Type B pancreatic cell (in vitro differentiated cells): ENCODE results near the gene KRTAP1-4. TPM values are rescaled to one million over a fixed set of nuclear protein-coding genes. Genes with fewer than 3 reads are reported as not detected.

Experiments
- DNase-seq: peaks from one replicate; pipeline ENCODE4 v3.0.0; 2021; ENCODE audit warnings: mixed read lengths; ENCODE audit not compliant: unreplicated experiment; ENCODE audit errors: extremely low spot score
- H3K27ac Mint-ChIP-seq: 2 replicates; pipeline ENCODE4 v1.8.0; 2021; ENCODE audit warnings: mild to moderate bottlenecking, mixed read lengths
- H3K27me3 Mint-ChIP-seq: 2 replicates; pipeline ENCODE4 v1.8.0; 2021; ENCODE audit warnings: mixed read lengths
- H3K36me3 Mint-ChIP-seq: 2 replicates; pipeline ENCODE4 v1.8.0; 2021; ENCODE audit warnings: mixed read lengths
- H3K4me1 Mint-ChIP-seq: one replicate; pipeline ENCODE4 v1.8.0; 2021; ENCODE audit warnings: mixed read lengths; ENCODE audit not compliant: unreplicated experiment
- H3K4me3 Mint-ChIP-seq: 2 replicates; pipeline ENCODE4 v1.8.0; 2021; ENCODE audit warnings: mild to moderate bottlenecking, mixed read lengths
- H3K9me3 Mint-ChIP-seq: 2 replicates; pipeline ENCODE4 v1.8.0; 2021; ENCODE audit warnings: mixed read lengths
- long read RNA-seq: library from polyadenylated mRNA; unstranded; transcript quantifications from one replicate; pipeline ENCODE4 v2.0.0, GENCODE V29; 2020
- total RNA-seq: library from RNA; stranded (reverse); gene quantifications from 2 replicates; pipeline ENCODE4 v1.2.1, GENCODE V29; 2021; ENCODE audit warnings: low replicate concordance
- TF ChIP-seq, protein P1 (sequence below): fragments of 200-600 bp; sonication (generic); conservative IDR thresholded peaks from 2 replicates; pipeline ENCODE4 v1.5.0; 2021; ENCODE audit warnings: antibody characterized with exemption, mild to moderate bottlenecking

Gene KRTAP1-4
- not detected in 2 replicates for total RNA-seq
- long read RNA-seq, result 0 reads

- no peaks in the 10 kb centered on the region for H3K27me3 Mint-ChIP-seq
- H3K9me3 Mint-ChIP-seq, result no peaks in the 10 kb centered on the region
- TF ChIP-seq, protein P1, sequence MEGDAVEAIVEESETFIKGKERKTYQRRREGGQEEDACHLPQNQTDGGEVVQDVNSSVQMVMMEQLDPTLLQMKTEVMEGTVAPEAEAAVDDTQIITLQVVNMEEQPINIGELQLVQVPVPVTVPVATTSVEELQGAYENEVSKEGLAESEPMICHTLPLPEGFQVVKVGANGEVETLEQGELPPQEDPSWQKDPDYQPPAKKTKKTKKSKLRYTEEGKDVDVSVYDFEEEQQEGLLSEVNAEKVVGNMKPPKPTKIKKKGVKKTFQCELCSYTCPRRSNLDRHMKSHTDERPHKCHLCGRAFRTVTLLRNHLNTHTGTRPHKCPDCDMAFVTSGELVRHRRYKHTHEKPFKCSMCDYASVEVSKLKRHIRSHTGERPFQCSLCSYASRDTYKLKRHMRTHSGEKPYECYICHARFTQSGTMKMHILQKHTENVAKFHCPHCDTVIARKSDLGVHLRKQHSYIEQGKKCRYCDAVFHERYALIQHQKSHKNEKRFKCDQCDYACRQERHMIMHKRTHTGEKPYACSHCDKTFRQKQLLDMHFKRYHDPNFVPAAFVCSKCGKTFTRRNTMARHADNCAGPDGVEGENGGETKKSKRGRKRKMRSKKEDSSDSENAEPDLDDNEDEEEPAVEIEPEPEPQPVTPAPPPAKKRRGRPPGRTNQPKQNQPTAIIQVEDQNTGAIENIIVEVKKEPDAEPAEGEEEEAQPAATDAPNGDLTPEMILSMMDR, result no peak
- no peak within 1 kb of the TSS for H3K4me3 Mint-ChIP-seq
- H3K27ac Mint-ChIP-seq, result no peak within 1 kb of the TSS
- no peaks in the 10 kb centered on the region for H3K36me3 Mint-ChIP-seq
- DNase-seq, result no peak
- no peaks in the 10 kb centered on the region for H3K4me1 Mint-ChIP-seq
These were observed at the start of gene KRTAP1-4 for GRCh38 chr17:41029633-41030245. Gene KRTAP1-4, minus strand, starts transcription at chr17:41030195. Its CDS starts 117 bp downstream, at chr17:41030078.

DNA sequence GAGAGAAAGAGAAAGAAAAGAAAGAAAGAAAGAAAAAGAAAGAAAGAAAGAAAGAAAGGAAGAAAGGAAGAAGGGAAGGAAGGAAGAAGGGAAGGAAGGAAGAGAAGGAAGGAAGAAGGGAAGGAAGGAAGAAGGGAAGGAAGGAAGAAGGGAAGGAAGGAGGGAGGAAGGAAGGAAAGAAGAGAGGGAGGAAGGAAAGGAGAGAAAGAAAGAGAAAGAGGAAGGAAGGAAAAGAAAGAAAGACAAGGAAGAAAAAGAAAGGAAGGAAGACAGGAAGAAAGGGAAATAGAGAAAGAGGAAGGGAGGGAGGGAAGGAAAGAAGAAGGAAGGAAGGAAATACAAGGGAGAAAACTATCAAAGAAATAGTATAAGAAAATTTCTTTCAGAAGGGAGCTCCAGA, 46.8 kb upstream of the KRTAP1-4 start:
- Mint-ChIP-seq H3K27me3 (peaks cover 4% of the 10 kb centered on the region), H3K27ac (no peak overlapping the region)
- TF ChIP-seq, protein P1, result no peak

DNA sequence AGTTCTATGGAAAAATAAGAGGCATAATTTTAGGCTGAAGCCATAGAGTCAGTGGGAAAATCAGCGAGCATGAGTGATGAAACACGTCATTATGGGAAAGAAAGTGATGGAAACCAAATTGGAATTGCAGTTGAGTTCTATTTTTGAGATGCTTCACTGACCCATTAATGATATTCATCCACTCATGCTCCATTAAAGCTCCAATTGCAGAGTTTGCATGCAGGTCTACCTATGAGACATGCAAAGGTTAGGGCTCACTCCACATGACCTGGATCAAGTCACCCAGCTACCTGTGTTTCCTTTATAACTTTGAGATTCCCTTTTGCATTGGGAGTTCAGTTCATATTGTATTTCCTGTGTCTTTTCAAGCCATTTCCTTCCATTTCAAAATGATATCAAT, 43.7 kb upstream of the KRTAP1-4 start:
- Mint-ChIP-seq H3K27me3 (peaks cover 4% of the 10 kb centered on the region), H3K4me1 (no peaks in the 10 kb centered on the region), H3K9me3 (no peaks in the 10 kb centered on the region), H3K36me3 (no peaks in the 10 kb centered on the region), H3K27ac (no peak overlapping the region), H3K4me3 (no peak overlapping the region)
- no peak for DNase-seq
- TF ChIP-seq, protein P1, result no peak

More for the DNA sequence above, 46.8 kb upstream of the KRTAP1-4 start:
- Mint-ChIP-seq H3K4me1 (no peaks in the 10 kb centered on the region), H3K4me3 (no peak overlapping the region), H3K9me3 (no peaks in the 10 kb centered on the region), H3K36me3 (peaks cover 4% of the 10 kb centered on the region)
- no peak for DNase-seq

DNA sequence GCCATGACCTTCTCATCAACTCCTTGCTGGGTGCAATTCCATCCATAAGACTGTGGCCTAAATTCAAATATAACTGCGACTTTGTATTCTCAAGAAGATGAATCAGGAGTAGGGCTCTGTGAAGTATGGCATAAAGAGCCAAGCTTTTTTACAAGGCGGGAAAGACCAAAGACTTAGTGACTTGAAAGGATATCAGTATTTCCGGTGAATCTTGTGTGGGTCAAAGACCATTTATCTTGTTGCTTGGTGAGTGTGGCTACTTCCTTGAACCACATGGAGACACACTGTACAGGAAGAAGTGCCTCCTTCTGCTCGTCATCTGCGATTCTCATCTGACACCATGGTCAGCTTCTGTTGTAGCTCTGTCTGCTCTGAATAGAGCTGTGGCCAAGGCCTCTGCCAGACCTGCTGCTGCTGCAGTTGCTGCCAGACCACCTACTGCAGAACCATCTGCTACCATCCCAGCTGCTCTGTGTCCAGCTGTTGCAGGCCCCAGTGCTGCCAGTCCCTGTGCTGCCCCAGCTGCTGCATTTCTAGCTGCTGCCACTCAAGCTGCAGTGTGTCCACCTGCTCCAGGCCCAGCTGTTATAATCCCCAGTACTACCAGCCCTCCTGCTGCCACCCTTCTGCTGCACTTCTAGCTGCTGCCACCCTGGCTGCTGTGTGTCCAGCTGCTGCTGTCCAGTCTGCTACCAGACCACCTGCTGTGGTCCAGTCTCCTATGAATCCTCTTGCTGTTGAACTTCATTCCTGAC, 41.8 kb upstream of the KRTAP1-4 start:
- peaks cover 4% of the 10 kb centered on the region for H3K27me3 Mint-ChIP-seq
- no peaks in the 10 kb centered on the region for H3K36me3 Mint-ChIP-seq
- TF ChIP-seq, protein P1, result no peak
- H3K4me1 Mint-ChIP-seq, result peaks cover 9% of the 10 kb centered on the region
- H3K27ac Mint-ChIP-seq, result no peak overlapping the region
- no peaks in the 10 kb centered on the region for H3K9me3 Mint-ChIP-seq
- no peak for DNase-seq
- no peak overlapping the region for H3K4me3 Mint-ChIP-seq

DNA sequence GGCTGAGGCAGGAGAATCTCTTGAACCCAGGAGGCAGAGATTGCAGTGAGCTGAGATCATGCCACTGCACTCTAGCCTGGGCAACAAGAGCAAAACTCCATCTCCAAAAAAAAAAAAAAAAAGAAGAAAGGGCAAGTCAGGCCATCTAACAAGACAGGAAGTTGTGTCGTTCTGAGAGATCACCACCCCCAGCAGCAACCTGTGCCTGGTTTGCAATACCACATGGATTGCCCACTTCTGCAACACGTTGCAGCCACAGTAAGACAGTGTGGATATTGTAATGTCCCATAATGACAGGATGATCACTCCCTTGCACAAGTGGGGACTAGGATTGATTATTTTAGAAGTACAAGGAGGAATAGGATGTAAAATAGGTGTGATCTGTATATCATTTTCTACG, 39.0 kb upstream of the KRTAP1-4 start:
- no peak overlapping the region for H3K27ac Mint-ChIP-seq
- H3K36me3 Mint-ChIP-seq, result no peaks in the 10 kb centered on the region
- TF ChIP-seq, protein P1, result no peak
- no peaks in the 10 kb centered on the region for H3K9me3 Mint-ChIP-seq
- no peak overlapping the region for H3K4me3 Mint-ChIP-seq
- H3K27me3 Mint-ChIP-seq, result no peaks in the 10 kb centered on the region
- peaks cover 9% of the 10 kb centered on the region for H3K4me1 Mint-ChIP-seq
- DNase-seq, result no peak
